Measurements from ENCODE around the gene FNTB. TPM values are rescaled to one million over a fixed set of nuclear protein-coding genes. Genes with fewer than 3 reads are reported as not detected.

Gene FNTB
- polyA plus RNA-seq, 3 donors: 12.3 to 14.2 (median 14.1) TPM

- H3K27me3 Mint-ChIP-seq (ENCODE audit: low read depth in 3 of 3): peaks cover 0 to 2% (median 0%) of the 10 kb centered on the region in 3 donors
- peak; percentile 61 to 78 (median 74) for DNase-seq
- Histone ChIP-seq H3K4me2 (replicated peaks; ENCODE audit: extremely low read depth, low read length, poor library complexity, severe bottlenecking) (peak overlapping the region; percentile 12), H3K27me3 (ENCODE audit: control insufficient read depth in 2 of 2, insufficient read depth in 2 of 2, low read length in 2 of 2) (no peaks in the 10 kb centered on the region), H3K4me1 (ENCODE audit: control insufficient read depth in 1 of 2, insufficient read depth in 2 of 2, low read length in 2 of 2) (peaks cover 53 to 57% of the 10 kb centered on the region in 2 donors), H2AFZ (ENCODE audit: insufficient read depth, low read depth, low read length, poor library complexity, severe bottlenecking) (peak overlapping the region; percentile 5), H3K9me3 (replicated peaks in 1 of 2; ENCODE audit: control insufficient read depth in 1 of 2, insufficient read depth in 1 of 2, low read length in 2 of 2) (no peaks in the 10 kb centered on the region), H3K79me2 (ENCODE audit: insufficient read depth, low read length) (no peaks in the 10 kb centered on the region), H3K4me3 (replicated peaks in 1 of 3; ENCODE audit: low read depth in 2 of 3, low read length in 3 of 3) (peak overlapping the region in 1 of 3 experiments; percentile 27), H3K9ac (ENCODE audit: insufficient read depth, low read length, poor library complexity, severe bottlenecking) (no peak overlapping the region), H4K20me1 (ENCODE audit: insufficient read depth, low read length) (no peaks in the 10 kb centered on the region), H3K27ac (ENCODE audit: low read depth in 1 of 2, low read length in 2 of 2) (peak overlapping the region; percentile 64 to 68), H3K36me3 (replicated peaks in 1 of 2; ENCODE audit: control insufficient read depth in 1 of 2, insufficient read depth in 2 of 2, low read length in 2 of 2) (peaks cover 14 to 16% of the 10 kb centered on the region in 2 donors)
- H3K4me3 Mint-ChIP-seq: peak overlapping the region; percentile 9 to 21
- WGBS (ENCODE audit: insufficient coverage): 4% methylated on average over 4 of the region's 8 CpGs
- TF ChIP-seq CTCF (IDR thresholded peaks at IDR 0.05): no peak
- H3K4me1 Mint-ChIP-seq: peaks cover 62% of the 10 kb centered on the region
- H3K36me3 Mint-ChIP-seq: peaks cover 21 to 31% of the 10 kb centered on the region in 2 donors
- no peaks in the 10 kb centered on the region for H3K9me3 Mint-ChIP-seq
- intact Hi-C loops (cut with micrococcal nuclease): loop anchor here in 1 of 2 donors (5.0 kb wide), 1 partner anchor 59 kb away; the partner anchor contains the start of gene MAX
- H3K27ac Mint-ChIP-seq: peak overlapping the region; percentile 77 to 89 (median 86)
Measured at GRCh38 chr14:65042731-65043372, 56.2 kb downstream of the FNTB start.

- H2AFZ ChIP-seq (ENCODE audit: insufficient read depth, low read depth, low read length, poor library complexity, severe bottlenecking): peak overlapping the region; percentile 73
- peak overlapping the region; percentile 64 to 81 for H3K27ac ChIP-seq (ENCODE audit: low read depth in 1 of 2, low read length in 2 of 2)
- Mint-ChIP-seq H3K27me3 (ENCODE audit: low read depth in 3 of 3) (peaks cover 0 to 2% (median 0%) of the 10 kb centered on the region in 3 donors), H3K36me3 (peaks cover 20 to 26% of the 10 kb centered on the region in 2 donors), H3K4me1 (peaks cover 73% of the 10 kb centered on the region), H3K4me3 (peak overlapping the region; percentile 72 to 86), H3K9me3 (no peaks in the 10 kb centered on the region), H3K27ac (peak overlapping the region; percentile 58 to 93 (median 88))
- H3K4me2 ChIP-seq (replicated peaks; ENCODE audit: extremely low read depth, low read length, poor library complexity, severe bottlenecking): peak overlapping the region; percentile 79
- H3K36me3 ChIP-seq (replicated peaks in 1 of 2; ENCODE audit: control insufficient read depth in 1 of 2, insufficient read depth in 2 of 2, low read length in 2 of 2): peaks cover 12 to 16% of the 10 kb centered on the region in 2 donors
- no peak for DNase-seq
- H3K9me3 ChIP-seq (replicated peaks in 1 of 2; ENCODE audit: control insufficient read depth in 1 of 2, insufficient read depth in 1 of 2, low read length in 2 of 2): no peaks in the 10 kb centered on the region
- no peaks in the 10 kb centered on the region for H3K79me2 ChIP-seq (ENCODE audit: insufficient read depth, low read length)
- intact Hi-C loops (cut with micrococcal nuclease): loop anchor here in 1 of 2 donors (5.0 kb wide), 1 partner anchor 58 kb away; the partner anchor contains the start of gene MAX
- H3K9ac ChIP-seq (ENCODE audit: insufficient read depth, low read length, poor library complexity, severe bottlenecking): peak overlapping the region; percentile 52
- TF ChIP-seq CTCF (IDR thresholded peaks at IDR 0.05): no peak
- WGBS (ENCODE audit: insufficient coverage): 20% methylated on average over 7 of the region's 12 CpGs
- peak overlapping the region; percentile 7 to 68 (median 11) for H3K4me3 ChIP-seq (replicated peaks in 1 of 3; ENCODE audit: low read depth in 2 of 3, low read length in 3 of 3)
- H3K27me3 ChIP-seq (ENCODE audit: control insufficient read depth in 2 of 2, insufficient read depth in 2 of 2, low read length in 2 of 2): no peaks in the 10 kb centered on the region
- no peaks in the 10 kb centered on the region for H4K20me1 ChIP-seq (ENCODE audit: insufficient read depth, low read length)
- H3K4me1 ChIP-seq (ENCODE audit: control insufficient read depth in 1 of 2, insufficient read depth in 2 of 2, low read length in 2 of 2): peaks cover 61 to 69% of the 10 kb centered on the region in 2 donors
Measured at GRCh38 chr14:65043893-65044595, 57.3 kb downstream of the FNTB start.

All from CD14-positive monocyte (primary cell).